ENCODE measurements around the gene CHST10. TPM values are rescaled to one million over a fixed set of nuclear protein-coding genes. Genes with fewer than 3 reads are reported as not detected.

Gene CHST10
- total RNA-seq, 1 experiment from 2014 or later, result 24.4 TPM

DNA sequence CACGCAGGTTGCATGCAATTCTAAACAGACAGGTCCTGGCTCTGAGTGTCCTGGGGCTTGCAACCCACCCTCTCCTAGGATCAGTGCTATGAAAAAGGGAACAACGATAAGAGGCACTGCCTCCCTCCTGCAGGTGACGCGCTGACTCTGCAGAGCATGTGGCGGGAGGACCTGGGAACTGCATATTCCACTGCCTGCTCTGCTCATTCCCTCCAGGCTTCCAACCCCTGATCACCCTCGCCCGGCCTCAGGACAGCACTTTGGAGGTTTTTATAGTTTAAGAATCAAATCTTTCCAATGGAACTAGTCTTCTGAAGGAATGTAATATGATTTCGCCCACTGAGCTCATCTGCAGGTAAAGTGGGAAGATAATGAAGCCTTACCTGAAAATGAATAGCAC lies 8.5 kb downstream of the CHST10 start (continued):
- TF ChIP-seq, protein P1, sequence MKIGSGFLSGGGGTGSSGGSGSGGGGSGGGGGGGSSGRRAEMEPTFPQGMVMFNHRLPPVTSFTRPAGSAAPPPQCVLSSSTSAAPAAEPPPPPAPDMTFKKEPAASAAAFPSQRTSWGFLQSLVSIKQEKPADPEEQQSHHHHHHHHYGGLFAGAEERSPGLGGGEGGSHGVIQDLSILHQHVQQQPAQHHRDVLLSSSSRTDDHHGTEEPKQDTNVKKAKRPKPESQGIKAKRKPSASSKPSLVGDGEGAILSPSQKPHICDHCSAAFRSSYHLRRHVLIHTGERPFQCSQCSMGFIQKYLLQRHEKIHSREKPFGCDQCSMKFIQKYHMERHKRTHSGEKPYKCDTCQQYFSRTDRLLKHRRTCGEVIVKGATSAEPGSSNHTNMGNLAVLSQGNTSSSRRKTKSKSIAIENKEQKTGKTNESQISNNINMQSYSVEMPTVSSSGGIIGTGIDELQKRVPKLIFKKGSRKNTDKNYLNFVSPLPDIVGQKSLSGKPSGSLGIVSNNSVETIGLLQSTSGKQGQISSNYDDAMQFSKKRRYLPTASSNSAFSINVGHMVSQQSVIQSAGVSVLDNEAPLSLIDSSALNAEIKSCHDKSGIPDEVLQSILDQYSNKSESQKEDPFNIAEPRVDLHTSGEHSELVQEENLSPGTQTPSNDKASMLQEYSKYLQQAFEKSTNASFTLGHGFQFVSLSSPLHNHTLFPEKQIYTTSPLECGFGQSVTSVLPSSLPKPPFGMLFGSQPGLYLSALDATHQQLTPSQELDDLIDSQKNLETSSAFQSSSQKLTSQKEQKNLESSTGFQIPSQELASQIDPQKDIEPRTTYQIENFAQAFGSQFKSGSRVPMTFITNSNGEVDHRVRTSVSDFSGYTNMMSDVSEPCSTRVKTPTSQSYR (CRISPR knock-in tag; IDR thresholded peaks at IDR 0.05), result no peak

- peaks cover 57% of the 10 kb centered on the region for H3K4me1 Mint-ChIP-seq
- ChIA-PET CTCF (interaction anchor here (0.8 to 2.4 kb wide), 4 partner anchors 27 to 148 kb away, joined by 4 to 23 read pairs (median 5); no protein-coding TSS in a partner anchor), POLR2A (no interaction called here)
- H3K27ac Mint-ChIP-seq, result no peak overlapping the region
- ATAC-seq, result no peak
- H3K9me3 Mint-ChIP-seq, result no peaks in the 10 kb centered on the region
- DNase-seq (ENCODE audit: low spot score), result no peak
- no peak overlapping the region for H3K4me3 Mint-ChIP-seq
- no peaks in the 10 kb centered on the region for H3K27me3 Mint-ChIP-seq (ENCODE audit: low read depth)
- peaks cover 28% of the 10 kb centered on the region for H3K36me3 Mint-ChIP-seq
- TF ChIP-seq, protein P2, sequence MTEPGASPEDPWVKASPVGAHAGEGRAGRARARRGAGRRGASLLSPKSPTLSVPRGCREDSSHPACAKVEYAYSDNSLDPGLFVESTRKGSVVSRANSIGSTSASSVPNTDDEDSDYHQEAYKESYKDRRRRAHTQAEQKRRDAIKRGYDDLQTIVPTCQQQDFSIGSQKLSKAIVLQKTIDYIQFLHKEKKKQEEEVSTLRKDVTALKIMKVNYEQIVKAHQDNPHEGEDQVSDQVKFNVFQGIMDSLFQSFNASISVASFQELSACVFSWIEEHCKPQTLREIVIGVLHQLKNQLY (CRISPR knock-in tag; IDR thresholded peaks at IDR 0.05), result no peak
- TF ChIP-seq, protein P3, sequence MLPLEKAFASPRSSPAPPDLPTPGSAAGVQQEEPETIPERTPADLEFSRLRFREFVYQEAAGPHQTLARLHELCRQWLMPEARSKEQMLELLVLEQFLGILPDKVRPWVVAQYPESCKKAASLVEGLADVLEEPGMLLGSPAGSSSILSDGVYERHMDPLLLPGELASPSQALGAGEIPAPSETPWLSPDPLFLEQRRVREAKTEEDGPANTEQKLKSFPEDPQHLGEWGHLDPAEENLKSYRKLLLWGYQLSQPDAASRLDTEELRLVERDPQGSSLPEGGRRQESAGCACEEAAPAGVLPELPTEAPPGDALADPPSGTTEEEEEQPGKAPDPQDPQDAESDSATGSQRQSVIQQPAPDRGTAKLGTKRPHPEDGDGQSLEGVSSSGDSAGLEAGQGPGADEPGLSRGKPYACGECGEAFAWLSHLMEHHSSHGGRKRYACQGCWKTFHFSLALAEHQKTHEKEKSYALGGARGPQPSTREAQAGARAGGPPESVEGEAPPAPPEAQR (CRISPR knock-in tag; IDR thresholded peaks at IDR 0.05), result no peak
- TF ChIP-seq ATF2 (CRISPR knock-in tag; IDR thresholded peaks at IDR 0.05; ENCODE audit: borderline replicate concordance, low read depth) (no peak), ZNF512 (CRISPR knock-in tag; IDR thresholded peaks at IDR 0.05; ENCODE audit: borderline replicate concordance) (no peak), ZNF138 (CRISPR knock-in tag; conservative IDR thresholded peaks at IDR 0.05) (no peak), ZNF219 (CRISPR knock-in tag; IDR thresholded peaks at IDR 0.05; ENCODE audit: borderline replicate concordance) (no peak), ZNF121 (CRISPR knock-in tag; IDR thresholded peaks at IDR 0.05) (no peak), TEAD4 (CRISPR knock-in tag; IDR thresholded peaks at IDR 0.05) (no peak), FOXP1 (CRISPR knock-in tag; IDR thresholded peaks at IDR 0.05; ENCODE audit: borderline replicate concordance) (no peak), CBFB (CRISPR knock-in tag; IDR thresholded peaks at IDR 0.05; ENCODE audit: low read depth) (no peak), ATF1 (CRISPR knock-in tag; IDR thresholded peaks at IDR 0.05) (no peak), NFE2L1 (CRISPR knock-in tag; IDR thresholded peaks at IDR 0.05) (no peak), FOXK1 (CRISPR knock-in tag; IDR thresholded peaks at IDR 0.05) (no peak), SMAD4 (CRISPR knock-in tag; IDR thresholded peaks at IDR 0.05) (no peak), ZNF317 (CRISPR knock-in tag; IDR thresholded peaks at IDR 0.05; ENCODE audit: borderline replicate concordance, low read depth) (no peak)
- TF ChIP-seq, protein P4, sequence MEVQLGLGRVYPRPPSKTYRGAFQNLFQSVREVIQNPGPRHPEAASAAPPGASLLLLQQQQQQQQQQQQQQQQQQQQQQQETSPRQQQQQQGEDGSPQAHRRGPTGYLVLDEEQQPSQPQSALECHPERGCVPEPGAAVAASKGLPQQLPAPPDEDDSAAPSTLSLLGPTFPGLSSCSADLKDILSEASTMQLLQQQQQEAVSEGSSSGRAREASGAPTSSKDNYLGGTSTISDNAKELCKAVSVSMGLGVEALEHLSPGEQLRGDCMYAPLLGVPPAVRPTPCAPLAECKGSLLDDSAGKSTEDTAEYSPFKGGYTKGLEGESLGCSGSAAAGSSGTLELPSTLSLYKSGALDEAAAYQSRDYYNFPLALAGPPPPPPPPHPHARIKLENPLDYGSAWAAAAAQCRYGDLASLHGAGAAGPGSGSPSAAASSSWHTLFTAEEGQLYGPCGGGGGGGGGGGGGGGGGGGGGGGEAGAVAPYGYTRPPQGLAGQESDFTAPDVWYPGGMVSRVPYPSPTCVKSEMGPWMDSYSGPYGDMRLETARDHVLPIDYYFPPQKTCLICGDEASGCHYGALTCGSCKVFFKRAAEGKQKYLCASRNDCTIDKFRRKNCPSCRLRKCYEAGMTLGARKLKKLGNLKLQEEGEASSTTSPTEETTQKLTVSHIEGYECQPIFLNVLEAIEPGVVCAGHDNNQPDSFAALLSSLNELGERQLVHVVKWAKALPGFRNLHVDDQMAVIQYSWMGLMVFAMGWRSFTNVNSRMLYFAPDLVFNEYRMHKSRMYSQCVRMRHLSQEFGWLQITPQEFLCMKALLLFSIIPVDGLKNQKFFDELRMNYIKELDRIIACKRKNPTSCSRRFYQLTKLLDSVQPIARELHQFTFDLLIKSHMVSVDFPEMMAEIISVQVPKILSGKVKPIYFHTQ (CRISPR knock-in tag; IDR thresholded peaks at IDR 0.05), result no peak
- TF ChIP-seq, protein P5, sequence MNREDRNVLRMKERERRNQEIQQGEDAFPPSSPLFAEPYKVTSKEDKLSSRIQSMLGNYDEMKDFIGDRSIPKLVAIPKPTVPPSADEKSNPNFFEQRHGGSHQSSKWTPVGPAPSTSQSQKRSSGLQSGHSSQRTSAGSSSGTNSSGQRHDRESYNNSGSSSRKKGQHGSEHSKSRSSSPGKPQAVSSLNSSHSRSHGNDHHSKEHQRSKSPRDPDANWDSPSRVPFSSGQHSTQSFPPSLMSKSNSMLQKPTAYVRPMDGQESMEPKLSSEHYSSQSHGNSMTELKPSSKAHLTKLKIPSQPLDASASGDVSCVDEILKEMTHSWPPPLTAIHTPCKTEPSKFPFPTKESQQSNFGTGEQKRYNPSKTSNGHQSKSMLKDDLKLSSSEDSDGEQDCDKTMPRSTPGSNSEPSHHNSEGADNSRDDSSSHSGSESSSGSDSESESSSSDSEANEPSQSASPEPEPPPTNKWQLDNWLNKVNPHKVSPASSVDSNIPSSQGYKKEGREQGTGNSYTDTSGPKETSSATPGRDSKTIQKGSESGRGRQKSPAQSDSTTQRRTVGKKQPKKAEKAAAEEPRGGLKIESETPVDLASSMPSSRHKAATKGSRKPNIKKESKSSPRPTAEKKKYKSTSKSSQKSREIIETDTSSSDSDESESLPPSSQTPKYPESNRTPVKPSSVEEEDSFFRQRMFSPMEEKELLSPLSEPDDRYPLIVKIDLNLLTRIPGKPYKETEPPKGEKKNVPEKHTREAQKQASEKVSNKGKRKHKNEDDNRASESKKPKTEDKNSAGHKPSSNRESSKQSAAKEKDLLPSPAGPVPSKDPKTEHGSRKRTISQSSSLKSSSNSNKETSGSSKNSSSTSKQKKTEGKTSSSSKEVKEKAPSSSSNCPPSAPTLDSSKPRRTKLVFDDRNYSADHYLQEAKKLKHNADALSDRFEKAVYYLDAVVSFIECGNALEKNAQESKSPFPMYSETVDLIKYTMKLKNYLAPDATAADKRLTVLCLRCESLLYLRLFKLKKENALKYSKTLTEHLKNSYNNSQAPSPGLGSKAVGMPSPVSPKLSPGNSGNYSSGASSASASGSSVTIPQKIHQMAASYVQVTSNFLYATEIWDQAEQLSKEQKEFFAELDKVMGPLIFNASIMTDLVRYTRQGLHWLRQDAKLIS (CRISPR knock-in tag; IDR thresholded peaks at IDR 0.05; ENCODE audit: borderline replicate concordance), result no peak
Measured at GRCh38 chr2:100408104-100408503, 9.4 kb downstream of the CHST10 start.

All from WTC11 (cell line).